Ramos (cell line): ENCODE data around the gene PCDHGA7.
"Not testable (repeated sequence)": the region's sequence is repeated elsewhere in the genome, so short reads cannot be mapped to it uniquely, and the experiment has no call there.

Experiments used
- in situ Hi-C: fragments of 300-500 bp; cut with MboI; formaldehyde crosslinking; loops from one replicate; pipeline ENCODE4 v1.14.3; 2022; ENCODE audit warnings: low sequenced_read_pairs; ENCODE audit not compliant: unreplicated experiment

The PCDHGA7 gene

DNA sequence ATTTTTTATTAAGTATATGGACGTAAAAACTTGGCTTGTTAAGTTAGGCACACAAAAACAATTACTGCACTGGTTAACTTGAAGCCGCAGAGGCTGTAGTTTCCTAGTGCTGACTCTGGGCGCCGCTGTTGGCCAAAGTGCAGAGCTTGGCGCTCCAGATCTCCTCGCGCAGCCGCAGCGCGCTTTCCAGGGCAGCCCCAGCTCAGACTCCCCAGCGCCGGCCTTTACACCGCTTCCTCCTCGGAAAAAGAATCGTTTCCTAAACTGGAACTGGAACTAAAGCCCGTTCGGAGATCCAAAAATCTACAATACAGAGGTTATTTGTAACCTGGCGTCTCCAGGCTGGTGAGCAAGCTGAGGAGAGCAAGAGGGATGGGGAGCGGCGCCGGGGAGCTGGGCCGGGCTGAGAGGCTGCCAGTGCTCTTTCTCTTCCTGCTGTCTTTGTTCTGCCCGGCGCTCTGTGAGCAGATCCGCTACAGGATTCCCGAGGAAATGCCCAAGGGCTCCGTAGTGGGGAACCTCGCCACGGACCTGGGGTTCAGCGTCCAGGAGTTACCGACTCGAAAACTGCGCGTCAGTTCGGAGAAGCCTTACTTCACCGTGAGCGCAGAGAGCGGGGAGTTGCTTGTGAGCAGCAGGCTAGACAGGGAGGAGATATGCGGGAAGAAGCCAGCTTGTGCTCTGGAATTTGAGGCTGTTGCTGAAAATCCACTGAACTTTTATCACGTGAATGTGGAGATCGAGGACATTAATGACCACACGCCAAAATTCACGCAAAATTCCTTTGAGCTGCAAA lies 15.4 kb downstream of the PCDHGA7 start, which contains the start of gene PCDHGB5:
TSS of gene PCDHGB5 (plus strand) at position 192 of the 796 bp plus-strand sequence. CDS start at position 373, 181 bp downstream.
- in situ Hi-C loops = not testable (repeated sequence)

DNA sequence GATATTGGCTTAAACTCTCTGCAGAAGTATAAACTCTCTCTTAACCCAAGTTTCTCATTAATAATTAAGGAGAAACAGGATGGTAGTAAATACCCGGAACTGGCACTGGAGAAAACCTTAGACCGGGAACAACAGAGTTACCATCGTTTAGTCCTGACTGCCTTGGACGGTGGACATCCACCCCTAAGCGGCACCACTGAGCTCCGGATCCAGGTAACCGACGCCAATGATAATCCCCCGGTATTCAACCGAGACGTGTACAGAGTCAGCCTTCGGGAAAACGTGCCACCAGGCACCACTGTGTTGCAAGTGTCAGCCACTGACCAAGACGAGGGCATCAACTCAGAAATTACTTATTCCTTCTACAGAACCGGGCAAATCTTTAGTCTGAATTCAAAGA lies 16.1 kb downstream of the PCDHGA7 start:
- in situ Hi-C loops = no loop called here

DNA sequence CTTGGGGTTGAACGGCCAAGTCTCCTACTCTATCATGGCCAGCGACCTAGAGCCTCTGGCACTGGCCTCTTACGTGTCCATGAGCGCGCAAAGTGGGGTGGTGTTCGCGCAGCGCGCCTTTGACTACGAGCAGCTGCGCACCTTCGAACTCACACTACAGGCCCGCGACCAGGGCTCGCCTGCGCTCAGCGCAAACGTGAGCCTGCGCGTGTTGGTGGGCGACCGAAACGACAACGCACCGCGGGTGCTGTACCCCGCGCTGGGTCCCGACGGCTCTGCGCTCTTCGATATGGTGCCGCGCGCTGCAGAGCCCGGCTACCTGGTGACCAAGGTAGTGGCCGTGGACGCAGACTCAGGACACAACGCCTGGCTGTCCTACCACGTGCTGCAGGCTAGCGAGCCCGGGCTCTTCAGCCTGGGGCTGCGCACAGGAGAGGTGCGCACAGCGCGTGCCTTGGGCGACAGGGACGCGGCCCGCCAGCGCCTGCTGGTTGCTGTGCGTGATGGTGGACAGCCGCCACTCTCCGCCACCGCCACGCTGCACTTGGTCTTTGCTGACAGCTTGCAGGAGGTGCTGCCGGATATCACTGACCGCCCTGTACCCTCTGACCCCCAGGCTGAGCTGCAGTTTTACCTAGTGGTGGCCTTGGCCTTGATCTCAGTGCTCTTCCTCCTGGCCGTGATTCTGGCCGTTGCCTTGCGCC lies 17.2 kb downstream of the PCDHGA7 start:
- in situ Hi-C loops = no loop called here

DNA sequence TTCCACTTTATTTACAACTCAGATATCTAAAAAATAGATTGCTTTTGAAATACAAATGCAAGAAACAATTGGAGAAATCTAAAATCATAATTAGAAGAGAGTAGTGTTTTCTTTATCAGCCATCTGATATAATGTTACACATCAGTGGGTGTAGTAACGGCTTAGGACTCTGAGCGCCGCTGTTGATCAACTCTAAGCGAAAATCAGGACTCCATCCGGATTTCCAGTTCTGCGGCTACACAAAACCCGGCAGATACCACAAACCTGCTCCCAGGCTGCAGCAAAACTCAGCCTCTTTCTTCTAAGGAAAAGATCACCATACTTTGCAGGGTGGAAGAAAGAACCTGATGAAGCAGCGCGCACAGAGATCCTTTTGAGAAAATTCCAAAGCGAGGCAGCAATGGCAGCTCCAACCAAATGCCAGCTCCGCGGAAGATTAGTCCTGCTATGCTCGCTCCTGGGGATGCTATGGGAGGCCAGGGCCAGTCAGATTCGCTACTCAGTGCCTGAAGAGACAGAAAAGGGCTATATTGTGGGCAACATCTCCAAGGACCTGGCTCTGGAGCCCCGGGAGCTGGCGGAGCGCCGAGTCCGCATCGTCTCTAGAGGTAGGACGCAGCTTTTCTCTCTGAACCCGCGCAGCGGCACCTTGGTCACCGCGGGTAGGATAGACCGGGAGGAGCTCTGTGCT lies 20.2 kb downstream of the PCDHGA7 start, which contains the start of gene PCDHGA9:
TSS of gene PCDHGA9 (plus strand) at position 226 of the 691 bp plus-strand sequence. CDS start at position 401, 175 bp downstream.
- in situ Hi-C loops = no loop called here

DNA sequence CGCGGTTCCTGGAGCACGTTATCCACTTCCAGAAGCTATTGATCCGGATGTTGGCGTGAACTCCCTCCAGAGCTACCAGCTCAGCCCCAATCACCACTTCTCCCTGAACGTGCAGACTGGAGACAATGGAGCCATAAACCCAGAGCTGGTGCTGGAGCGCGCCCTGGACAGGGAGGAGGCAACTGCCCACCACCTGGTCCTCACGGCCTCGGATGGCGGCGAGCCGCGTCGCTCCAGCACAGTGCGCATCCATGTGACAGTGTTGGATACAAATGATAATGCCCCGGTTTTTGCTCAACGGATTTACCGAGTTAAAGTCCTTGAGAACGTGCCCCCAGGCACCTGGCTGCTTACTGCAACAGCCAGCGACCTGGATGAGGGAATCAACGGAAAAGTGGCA lies 20.8 kb downstream of the PCDHGA7 start:
- in situ Hi-C loops = no loop called here

DNA sequence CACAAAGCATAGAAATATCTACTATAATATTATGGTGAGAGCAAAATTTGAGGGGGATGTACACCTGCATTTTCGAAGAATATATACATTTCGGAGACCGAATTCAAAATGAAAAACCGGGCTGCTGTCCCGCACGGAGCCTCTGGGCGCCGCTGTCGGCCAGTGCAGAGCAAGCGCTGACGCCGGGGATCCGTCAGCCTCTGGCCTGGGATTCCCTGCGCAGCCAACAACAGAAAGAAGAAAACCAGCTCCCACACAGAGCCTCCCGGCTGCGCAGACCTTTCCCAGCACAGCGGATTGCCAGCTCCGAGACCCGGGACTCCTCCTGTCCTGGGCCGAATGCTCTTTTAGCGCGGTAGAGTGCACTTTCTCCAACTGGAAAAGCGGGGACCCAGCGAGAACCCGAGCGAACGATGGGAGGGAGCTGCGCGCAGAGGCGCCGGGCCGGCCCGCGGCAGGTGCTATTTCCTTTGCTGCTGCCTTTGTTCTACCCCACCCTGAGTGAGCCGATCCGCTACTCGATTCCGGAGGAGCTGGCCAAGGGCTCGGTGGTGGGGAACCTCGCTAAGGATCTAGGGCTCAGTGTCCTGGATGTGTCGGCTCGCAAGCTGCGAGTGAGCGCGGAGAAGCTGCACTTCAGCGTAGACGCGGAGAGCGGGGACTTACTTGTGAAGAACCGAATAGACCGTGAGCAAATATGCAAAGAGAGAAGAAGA lies 25.4 kb downstream of the PCDHGA7 start, which contains the start of gene PCDHGB6:
TSS of gene PCDHGB6 (plus strand) at position 232 of the 716 bp plus-strand sequence. CDS start at position 414, 182 bp downstream.
- in situ Hi-C loops = not testable (repeated sequence)

DNA sequence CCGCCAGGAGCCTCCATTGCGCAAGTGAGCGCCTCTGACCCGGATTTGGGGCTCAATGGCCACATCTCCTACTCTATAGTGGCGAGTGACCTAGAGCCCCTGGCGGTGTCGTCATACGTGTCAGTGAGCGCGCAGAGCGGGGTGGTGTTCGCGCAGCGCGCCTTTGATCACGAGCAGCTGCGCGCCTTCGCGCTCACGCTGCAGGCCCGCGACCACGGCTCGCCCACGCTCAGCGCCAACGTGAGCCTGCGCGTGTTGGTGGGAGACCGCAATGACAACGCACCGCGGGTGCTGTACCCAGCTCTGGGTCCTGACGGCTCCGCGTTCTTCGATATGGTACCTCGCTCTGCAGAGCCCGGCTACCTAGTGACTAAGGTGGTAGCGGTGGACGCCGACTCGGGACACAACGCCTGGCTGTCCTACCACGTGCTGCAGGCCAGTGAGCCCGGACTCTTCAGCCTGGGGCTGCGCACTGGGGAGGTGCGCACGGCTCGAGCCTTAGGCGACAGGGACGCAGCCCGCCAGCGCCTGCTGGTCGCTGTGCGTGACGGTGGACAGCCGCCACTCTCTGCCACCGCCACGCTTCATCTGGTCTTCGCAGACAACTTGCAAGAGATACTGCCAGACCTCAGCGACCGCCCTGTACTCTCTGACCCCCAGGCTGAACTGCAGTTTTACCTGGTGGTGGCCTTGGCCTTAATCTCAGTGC lies 27.2 kb downstream of the PCDHGA7 start:
- in situ Hi-C loops = no loop called here

DNA sequence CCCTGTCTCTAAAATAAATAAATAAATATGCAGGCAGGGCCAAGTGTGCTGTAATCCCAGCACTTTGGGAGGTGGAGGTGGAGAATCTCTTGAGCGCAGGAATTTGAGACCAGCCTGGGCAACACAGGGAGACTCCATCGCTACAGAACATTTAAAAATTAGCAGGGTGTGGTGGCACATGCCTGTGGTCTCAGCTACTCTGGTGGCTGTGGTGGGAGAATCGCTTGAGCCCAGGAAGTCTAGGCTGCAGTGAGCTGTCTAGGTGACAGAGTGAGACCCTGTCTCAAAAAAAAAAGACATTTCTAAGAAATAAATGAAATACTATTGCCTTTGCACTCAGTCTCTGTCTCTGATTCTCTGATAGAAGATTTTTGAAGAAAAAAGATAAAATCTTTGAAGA lies 29.0 kb downstream of the PCDHGA7 start:
- in situ Hi-C loops = no loop called here

DNA sequence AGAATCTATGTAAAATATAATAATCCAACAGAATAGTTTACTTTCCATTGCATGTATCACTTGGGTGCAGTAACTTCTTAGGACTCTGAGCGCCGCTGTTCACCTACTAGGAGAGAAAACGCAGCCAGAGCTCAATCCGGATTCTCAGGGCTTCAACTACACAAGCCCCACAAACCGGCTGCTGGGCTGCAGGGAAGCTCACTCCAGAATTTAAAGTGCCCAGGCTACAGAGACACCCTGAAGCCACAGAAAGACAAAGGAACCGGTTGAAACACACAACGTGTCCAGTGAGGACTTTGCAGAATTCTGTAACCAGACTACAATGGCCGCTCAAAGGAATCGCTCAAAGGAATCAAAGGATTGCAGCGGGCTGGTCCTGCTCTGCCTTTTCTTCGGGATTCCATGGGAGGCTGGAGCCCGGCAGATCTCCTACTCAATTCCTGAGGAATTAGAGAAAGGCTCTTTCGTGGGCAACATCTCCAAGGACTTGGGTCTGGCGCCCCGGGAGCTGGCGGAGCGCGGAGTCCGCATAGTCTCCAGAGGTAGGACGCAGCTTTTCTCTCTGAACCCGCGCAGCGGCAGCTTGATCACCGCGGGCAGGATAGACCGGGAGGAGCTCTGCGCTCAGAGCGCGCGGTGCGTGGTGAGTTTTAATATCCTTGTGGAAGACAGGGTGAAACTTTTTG lies 30.5 kb downstream of the PCDHGA7 start, which contains the start of gene PCDHGA10:
TSS of gene PCDHGA10 (plus strand) at position 134 of the 686 bp plus-strand sequence. CDS start at position 323, 189 bp downstream.
- in situ Hi-C loops = no loop called here

DNA sequence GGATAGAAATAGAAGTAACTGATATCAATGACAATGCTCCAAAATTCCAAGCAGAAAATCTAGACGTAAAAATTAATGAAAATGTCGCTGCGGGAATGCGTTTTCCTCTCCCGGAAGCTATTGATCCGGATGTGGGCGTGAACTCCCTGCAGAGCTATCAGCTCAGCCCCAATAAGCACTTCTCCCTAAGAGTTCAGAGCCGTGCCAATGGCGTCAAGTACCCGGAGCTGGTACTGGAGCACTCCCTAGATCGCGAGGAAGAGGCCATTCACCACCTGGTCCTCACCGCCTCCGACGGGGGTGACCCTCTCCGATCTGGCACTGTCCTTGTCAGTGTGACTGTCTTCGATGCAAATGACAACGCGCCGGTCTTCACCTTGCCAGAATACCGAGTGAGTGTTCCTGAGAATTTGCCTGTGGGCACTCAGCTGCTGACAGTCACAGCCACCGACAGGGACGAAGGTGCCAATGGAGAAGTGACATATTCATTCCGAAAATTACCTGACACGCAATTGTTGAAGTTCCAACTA lies 31.1 kb downstream of the PCDHGA7 start:
- in situ Hi-C loops = no loop called here

DNA sequence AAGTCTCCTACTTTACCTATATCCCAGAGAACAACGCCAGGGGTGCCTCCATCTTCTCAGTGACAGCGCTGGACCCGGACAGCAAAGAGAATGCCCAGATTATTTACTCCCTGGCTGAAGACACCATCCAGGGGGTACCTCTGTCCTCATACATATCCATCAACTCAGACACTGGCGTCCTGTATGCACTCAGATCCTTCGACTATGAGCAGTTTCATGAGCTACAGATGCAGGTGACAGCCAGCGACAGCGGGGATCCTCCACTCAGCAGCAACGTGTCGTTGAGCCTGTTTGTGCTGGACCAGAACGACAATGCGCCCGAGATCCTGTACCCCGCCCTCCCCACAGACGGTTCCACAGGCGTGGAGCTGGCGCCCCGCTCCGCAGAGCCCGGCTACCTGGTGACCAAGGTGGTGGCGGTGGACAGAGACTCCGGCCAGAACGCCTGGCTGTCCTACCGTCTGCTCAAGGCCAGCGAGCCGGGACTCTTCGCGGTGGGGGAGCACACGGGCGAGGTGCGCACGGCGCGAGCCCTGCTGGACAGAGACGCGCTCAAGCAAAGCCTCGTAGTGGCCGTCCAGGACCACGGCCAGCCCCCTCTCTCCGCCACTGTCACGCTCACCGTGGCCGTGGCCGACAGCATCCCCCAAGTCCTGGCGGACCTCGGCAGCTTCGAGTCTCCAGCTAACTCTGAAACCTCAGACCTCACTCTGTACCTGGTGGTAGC lies 32.2 kb downstream of the PCDHGA7 start:
- in situ Hi-C loops = not testable (repeated sequence)

DNA sequence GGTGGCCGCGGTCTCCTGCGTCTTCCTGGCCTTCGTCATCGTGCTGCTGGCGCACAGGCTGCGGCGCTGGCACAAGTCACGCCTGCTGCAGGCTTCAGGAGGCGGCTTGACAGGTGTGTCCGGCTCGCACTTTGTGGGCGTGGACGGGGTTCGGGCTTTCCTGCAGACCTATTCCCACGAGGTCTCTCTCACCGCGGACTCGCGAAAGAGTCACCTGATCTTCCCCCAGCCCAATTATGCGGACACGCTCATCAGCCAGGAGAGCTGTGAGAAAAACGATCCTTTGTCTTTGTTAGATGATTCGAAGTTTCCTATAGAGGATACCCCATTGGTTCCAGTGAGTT lies 32.7 kb downstream of the PCDHGA7 start:
- in situ Hi-C loops = not testable (repeated sequence)

DNA sequence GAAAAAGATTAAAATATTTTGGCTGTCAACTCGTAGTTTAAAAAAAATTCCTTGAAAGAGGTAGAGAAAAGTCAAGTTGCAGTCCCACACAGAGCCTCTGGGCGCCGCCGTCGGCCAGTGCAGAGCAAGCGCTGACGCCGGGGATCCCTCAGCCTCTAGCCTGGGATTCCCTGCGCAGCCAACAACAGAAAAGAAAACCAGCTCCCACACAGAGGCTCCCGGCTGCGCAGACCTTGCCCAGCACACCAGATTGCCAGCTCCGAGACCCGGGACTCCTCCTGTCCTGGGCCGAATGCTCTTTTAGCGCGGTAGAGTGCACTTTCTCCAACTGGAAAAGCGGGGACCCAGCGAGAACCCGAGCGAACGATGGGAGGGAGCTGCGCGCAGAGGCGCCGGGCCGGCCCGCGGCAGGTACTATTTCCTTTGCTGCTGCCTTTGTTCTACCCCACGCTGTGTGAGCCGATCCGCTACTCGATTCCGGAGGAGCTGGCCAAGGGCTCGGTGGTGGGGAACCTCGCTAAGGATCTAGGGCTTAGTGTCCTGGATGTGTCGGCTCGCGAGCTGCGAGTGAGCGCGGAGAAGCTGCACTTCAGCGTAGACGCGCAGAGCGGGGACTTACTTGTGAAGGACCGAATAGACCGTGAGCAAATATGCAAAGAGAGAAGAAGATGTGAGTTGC lies 35.1 kb downstream of the PCDHGA7 start, which contains the start of gene PCDHGB7:
TSS of gene PCDHGB7 (plus strand) at position 184 of the 679 bp plus-strand sequence. CDS start at position 367, 183 bp downstream.
- in situ Hi-C loops = not testable (repeated sequence)

DNA sequence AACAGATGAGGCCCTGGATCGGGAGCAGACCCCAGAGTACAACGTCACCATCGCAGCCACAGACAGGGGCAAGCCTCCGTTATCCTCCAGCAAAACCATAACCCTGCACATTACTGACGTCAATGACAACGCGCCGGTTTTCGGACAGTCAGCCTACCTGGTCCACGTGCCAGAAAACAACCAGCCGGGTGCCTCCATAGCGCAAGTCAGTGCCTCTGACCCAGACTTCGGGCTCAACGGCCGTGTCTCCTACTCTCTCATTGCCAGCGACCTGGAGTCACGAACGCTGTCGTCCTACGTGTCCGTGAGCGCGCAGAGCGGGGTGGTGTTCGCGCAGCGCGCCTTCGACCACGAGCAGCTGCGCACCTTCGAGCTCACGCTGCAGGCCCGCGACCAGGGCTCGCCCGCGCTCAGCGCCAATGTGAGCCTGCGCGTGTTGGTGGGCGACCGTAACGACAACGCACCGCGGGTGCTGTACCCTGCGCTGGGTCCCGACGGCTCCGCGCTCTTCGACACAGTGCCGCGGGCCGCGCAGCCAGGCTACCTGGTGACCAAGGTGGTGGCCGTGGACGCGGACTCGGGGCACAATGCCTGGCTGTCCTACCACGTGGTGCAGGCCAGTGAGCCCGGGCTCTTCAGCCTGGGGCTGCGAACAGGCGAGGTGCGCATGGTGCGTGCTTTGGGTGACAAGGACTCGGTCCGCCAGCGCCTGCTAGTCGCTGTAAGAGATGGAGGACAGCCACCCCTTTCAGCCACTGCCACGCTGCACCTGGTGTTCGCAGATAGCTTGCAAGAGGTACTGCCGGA lies 36.7 kb downstream of the PCDHGA7 start:
- in situ Hi-C loops = no loop called here

DNA sequence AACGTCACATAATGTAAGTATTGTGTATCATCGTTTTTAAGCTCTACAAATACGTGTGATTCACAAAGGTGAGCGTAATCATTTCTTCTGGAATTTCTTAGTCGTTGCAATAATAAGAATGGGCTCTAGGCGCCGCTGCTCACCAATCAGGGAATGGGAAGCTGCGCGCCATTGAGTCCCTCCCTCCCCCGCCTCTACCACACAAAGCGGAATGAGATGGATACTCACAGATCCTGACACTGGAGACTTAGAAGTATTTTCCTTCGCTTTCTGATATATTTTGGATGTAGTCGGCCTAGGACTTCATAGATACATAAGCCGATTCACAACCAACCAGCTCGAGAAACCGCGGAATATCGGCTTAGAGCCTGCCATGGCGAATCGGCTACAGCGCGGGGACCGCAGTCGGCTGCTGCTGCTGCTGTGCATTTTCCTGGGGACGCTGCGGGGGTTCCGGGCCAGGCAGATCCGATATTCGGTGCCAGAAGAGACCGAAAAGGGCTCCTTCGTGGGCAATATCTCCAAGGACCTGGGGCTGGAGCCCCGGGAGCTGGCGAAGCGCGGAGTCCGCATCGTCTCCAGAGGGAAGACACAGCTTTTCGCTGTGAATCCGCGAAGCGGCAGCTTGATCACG lies 38.4 kb downstream of the PCDHGA7 start, which contains the start of gene PCDHGA11:
TSS of gene PCDHGA11 (plus strand) at position 197 of the 634 bp plus-strand sequence. CDS start at position 374, 177 bp downstream.
- in situ Hi-C loops = loop anchor here (5.0 kb wide), 1 partner anchor 136 kb away; no protein-coding TSS in a partner anchor

DNA sequence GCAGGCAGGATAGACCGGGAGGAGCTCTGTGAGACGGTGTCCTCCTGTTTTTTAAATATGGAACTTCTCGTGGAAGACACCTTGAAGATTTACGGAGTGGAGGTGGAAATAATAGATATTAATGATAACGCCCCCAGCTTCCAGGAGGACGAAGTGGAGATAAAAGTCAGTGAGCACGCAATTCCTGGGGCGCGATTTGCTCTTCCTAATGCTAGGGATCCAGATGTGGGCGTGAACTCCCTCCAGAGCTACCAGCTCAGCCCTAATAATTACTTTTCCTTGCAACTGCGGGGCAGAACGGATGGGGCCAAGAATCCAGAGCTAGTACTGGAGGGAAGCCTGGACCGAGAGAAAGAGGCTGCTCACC lies 38.9 kb downstream of the PCDHGA7 start:
- in situ Hi-C loops = loop anchor here (5.0 kb wide), 1 partner anchor 136 kb away; no protein-coding TSS in a partner anchor
